ENCODE measurements around the gene CMTM3.
A peak's percentile ranks its signal among the peaks of the same experiment; 100 is the strongest.
"Not testable (repeated sequence)": the region's sequence is repeated elsewhere in the genome, so short reads cannot be mapped to it uniquely, and the experiment has no call there.

CMTM3 gene

GRCh38 chr16:66656547-66656946 lies 52.0 kb downstream of the CMTM3 start:
- no peak overlapping the region for H3K4me3 ChIP-seq (ENCODE audit: low read depth, low read length)
- DNase-seq (ENCODE audit: low read depth) = no peak
- TF ChIP-seq CTCF (conservative IDR thresholded peaks at IDR 0.05; ENCODE audit: low read depth, low read length) = no peak

GRCh38 chr16:66658143-66658859 lies 53.8 kb downstream of the CMTM3 start:
- H3K4me3 ChIP-seq (ENCODE audit: low read depth, low read length) = no peak overlapping the region
- no peak for TF ChIP-seq CTCF (conservative IDR thresholded peaks at IDR 0.05; ENCODE audit: low read depth, low read length)
- DNase-seq (ENCODE audit: low read depth) = no peak

GRCh38 chr16:66658860-66659190 lies 54.3 kb downstream of the CMTM3 start:
- no peak for DNase-seq (ENCODE audit: low read depth)
- no peak for TF ChIP-seq CTCF (conservative IDR thresholded peaks at IDR 0.05; ENCODE audit: low read depth, low read length)
- H3K4me3 ChIP-seq (ENCODE audit: low read depth, low read length) = no peak overlapping the region

- TF ChIP-seq CTCF (conservative IDR thresholded peaks at IDR 0.05; ENCODE audit: low read depth, low read length) = peak; percentile 61
- peak; percentile 90 for DNase-seq (ENCODE audit: low read depth)
- no peak overlapping the region for H3K4me3 ChIP-seq (ENCODE audit: low read depth, low read length)
Observed at GRCh38 chr16:66660422-66661209, 56.1 kb downstream of the CMTM3 start.

GRCh38 chr16:66661210-66661560 lies 56.7 kb downstream of the CMTM3 start:
- no peak for TF ChIP-seq CTCF (conservative IDR thresholded peaks at IDR 0.05; ENCODE audit: low read depth, low read length)
- DNase-seq (ENCODE audit: low read depth) = no peak
- H3K4me3 ChIP-seq (ENCODE audit: low read depth, low read length) = no peak overlapping the region

- not testable (repeated sequence) for H3K4me3 ChIP-seq (ENCODE audit: low read depth, low read length); DNase-seq (ENCODE audit: low read depth)
Observed at GRCh38 chr16:66661671-66662346, 57.3 kb downstream of the CMTM3 start.

GRCh38 chr16:66662445-66663194 lies 58.1 kb downstream of the CMTM3 start:
- TF ChIP-seq CTCF (conservative IDR thresholded peaks at IDR 0.05; ENCODE audit: low read depth, low read length) = peak; percentile 75
- no peak overlapping the region for H3K4me3 ChIP-seq (ENCODE audit: low read depth, low read length)
- peak; percentile 73 for DNase-seq (ENCODE audit: low read depth)

Measured in choroid plexus epithelial cell (primary cell).